ENCODE data around the gene OR52E2.

OR52E2 gene

GRCh38 chr11:5059391-5059790, at the start of gene OR52E2:
TSS of gene OR52E2 (minus strand) at chr11:5059627. CDS start at chr11:5059627, 0 bp downstream.
- no peak for DNase-seq

- DNase-seq = no peak
These were observed 47.9 kb upstream of the OR52E2 start for GRCh38 chr11:5107285-5107684.

GRCh38 chr11:5103066-5103465, 43.6 kb upstream of the OR52E2 start:
- DNase-seq = no peak

GRCh38 chr11:5102246-5102645, 42.8 kb upstream of the OR52E2 start:
- no peak for DNase-seq

GRCh38 chr11:5096011-5096410, 36.6 kb upstream of the OR52E2 start:
- DNase-seq = no peak

GRCh38 chr11:5092821-5093585, 33.6 kb upstream of the OR52E2 start:
- DNase-seq = peak; percentile 53

- DNase-seq = no peak
These were observed 31.2 kb upstream of the OR52E2 start for GRCh38 chr11:5090668-5091067.

GRCh38 chr11:5088556-5088955, 29.1 kb upstream of the OR52E2 start:
- no peak for DNase-seq

- no peak for DNase-seq
These were observed 24.2 kb upstream of the OR52E2 start for GRCh38 chr11:5083602-5084001.

- DNase-seq = no peak
These were observed 22.0 kb upstream of the OR52E2 start for GRCh38 chr11:5081405-5081804.

- peak; percentile 9 for DNase-seq
These were observed 12.4 kb upstream of the OR52E2 start for GRCh38 chr11:5071799-5072198.

GRCh38 chr11:5069272-5069671, 9.8 kb upstream of the OR52E2 start, which contains the start of gene OR52E1:
TSS of gene OR52E1 (plus strand) at chr11:5069572.
- no peak for DNase-seq

- no peak for DNase-seq
These were observed 5.6 kb upstream of the OR52E2 start for GRCh38 chr11:5065027-5065426.

- DNase-seq = peak; percentile 14
These were observed 748 bp downstream of the OR52E2 start for GRCh38 chr11:5058679-5059078.

- DNase-seq = no peak
These were observed 12.6 kb downstream of the OR52E2 start for GRCh38 chr11:5046754-5047330.

GRCh38 chr11:5046226-5046625, 13.2 kb downstream of the OR52E2 start, which contains the start of gene OR52J3:
TSS of gene OR52J3 (plus strand) at chr11:5046526. CDS start at chr11:5046526, 0 bp downstream.
- DNase-seq = no peak

- peak; percentile 68 for DNase-seq
These were observed 16.0 kb downstream of the OR52E2 start for GRCh38 chr11:5043380-5043779.

GRCh38 chr11:5042091-5042490, 17.3 kb downstream of the OR52E2 start:
- DNase-seq = no peak

GRCh38 chr11:5040876-5041275, 18.6 kb downstream of the OR52E2 start:
- DNase-seq = no peak

- no peak for DNase-seq
These were observed 21.1 kb downstream of the OR52E2 start for GRCh38 chr11:5038341-5038740.

GRCh38 chr11:5037926-5038325, 21.5 kb downstream of the OR52E2 start:
- DNase-seq = no peak

- DNase-seq = no peak
These were observed 22.8 kb downstream of the OR52E2 start for GRCh38 chr11:5036669-5037068.

GRCh38 chr11:5021996-5022395, 37.4 kb downstream of the OR52E2 start:
- no peak for DNase-seq

- no peak for DNase-seq
These were observed 46.4 kb downstream of the OR52E2 start for GRCh38 chr11:5013012-5013411.

GRCh38 chr11:5011254-5011653, 48.2 kb downstream of the OR52E2 start:
- no peak for DNase-seq

Measured in fibroblast of upper back skin (primary cell).